Diencephalon (tissue), 1 donor: ENCODE results near the gene THSD4. TPM values are rescaled to one million over a fixed set of nuclear protein-coding genes. Genes with fewer than 3 reads are reported as not detected.

Experiments
- total RNA-seq: library from RNA; depleted of rRNA; stranded (reverse); fragments of >200 nt; gene quantifications from one replicate; pipeline ENCODE4 v1.2.3, GENCODE V29; 2014

THSD4 gene
- total RNA-seq = 4.6 TPM

DNA sequence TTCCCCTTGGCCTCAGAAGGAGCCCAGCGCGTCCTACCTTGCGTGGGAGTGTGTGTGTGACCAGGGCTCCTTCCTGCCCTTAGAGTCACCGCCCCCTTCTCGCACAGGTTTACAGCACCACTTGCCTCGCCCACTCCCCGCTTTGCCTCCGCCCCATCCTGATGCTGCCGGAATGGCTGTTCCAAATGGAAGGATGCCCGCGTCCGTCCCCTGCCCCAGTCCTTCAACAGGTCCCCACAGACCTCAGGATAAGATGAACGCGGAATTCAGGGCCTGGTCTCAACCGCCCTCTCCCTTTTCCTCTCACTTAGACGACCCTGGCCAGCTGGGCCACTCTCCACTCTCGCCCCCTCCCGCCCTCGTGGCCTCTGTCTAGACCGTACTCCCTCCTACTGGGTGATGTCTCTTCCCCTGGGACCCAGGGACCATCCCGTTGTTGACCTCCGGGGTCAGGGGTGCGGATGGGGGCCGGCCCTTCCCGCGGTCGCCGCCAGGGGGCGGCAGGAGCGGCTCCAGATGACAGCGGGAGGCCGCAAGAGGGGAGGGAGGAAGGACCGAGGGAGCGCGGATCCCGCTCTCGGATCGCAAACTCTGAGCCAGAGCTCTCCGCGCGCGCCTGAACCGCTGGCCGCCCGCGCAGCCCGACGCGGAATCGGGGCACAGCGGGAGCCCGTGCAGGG, at the start of gene THSD4:
THSD4 (plus strand) TSS at position 585 of the 680 bp plus-strand sequence.

DNA sequence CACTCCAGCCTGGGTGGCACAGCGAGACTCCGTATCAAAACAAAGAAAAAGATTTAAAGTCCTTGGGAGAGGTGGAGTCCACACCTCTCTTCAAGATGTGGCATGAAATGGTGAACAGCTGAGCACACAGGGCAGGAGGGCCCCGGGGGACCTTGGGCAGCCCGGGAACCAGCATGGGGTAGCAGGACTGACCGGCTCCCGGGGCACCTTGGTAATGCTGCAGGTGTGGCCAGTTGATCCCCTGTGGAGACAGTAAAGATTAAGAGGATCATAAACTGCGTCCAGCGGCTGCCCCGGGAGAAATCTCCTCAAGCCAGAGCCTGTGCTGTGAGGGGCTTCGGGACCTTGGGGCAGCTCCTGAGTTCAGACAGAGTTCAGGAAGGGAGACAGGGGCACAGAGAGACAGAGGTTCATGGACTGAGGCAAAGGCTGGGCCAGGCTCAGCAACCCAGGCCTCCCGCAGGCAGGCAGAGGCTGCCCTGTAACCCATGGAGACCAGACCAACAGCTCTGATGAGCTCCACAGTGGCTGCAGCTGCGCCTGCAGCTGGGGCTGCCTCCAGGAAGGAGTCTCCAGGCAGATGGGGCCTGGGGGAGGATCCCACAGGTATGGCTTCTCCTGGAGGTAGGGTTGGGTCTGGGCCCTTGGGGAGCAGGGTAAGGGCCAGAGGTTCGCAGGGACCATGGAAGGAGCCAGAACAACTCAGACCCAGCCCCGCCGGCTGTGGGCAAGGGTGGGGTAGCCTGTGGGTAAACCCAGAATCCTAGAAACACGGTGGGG, 695.2 kb downstream of the THSD4 start, which contains the start of gene NR2E3:
NR2E3 (plus strand) TSS at position 299 of the 780 bp plus-strand sequence; CDS start at position 489, 190 bp downstream.

Other genes starting within 250 kb of the THSD4 start
- gene THAP10, start 223.0 kb upstream of the THSD4 start, total RNA-seq = 6.0 TPM
- 133 TPM for gene LRRC49, start 222.6 kb upstream of the THSD4 start, total RNA-seq